Osteoblast (primary cell): ENCODE results near the gene TSPAN5. TPM values are rescaled to one million over a fixed set of nuclear protein-coding genes. Genes with fewer than 3 reads are reported as not detected.

Experiments used
- DNase-seq: peaks from one replicate; pipeline ENCODE4 v3.0.0; 2011; ENCODE audit warnings: low spot score, mixed read lengths; ENCODE audit not compliant: insufficient read length; ENCODE audit errors: missing footprints
- H2AFZ ChIP-seq: 2 replicates; pipeline ENCODE4 v1.6.0; 2011; ENCODE audit warnings: mild to moderate bottlenecking, low read length
- H3K27ac ChIP-seq: 2 replicates; pipeline ENCODE4 v1.5.1; 2011; ENCODE audit warnings: mild to moderate bottlenecking, low read depth, low read length, moderate library complexity
- H3K27me3 ChIP-seq: 2 replicates; pipeline ENCODE4 v1.6.0; 2012; ENCODE audit warnings: mild to moderate bottlenecking, control low read depth, inconsistent platforms, low read length, moderate library complexity; ENCODE audit not compliant: insufficient read depth
- H3K36me3 ChIP-seq: 2 replicates; pipeline ENCODE4 v1.5.1; 2011; ENCODE audit warnings: mild to moderate bottlenecking, low read length, control low read depth, moderate library complexity; ENCODE audit not compliant: insufficient read depth
- H3K4me1 ChIP-seq: 2 replicates; pipeline ENCODE4 v1.5.1; 2011; ENCODE audit warnings: mild to moderate bottlenecking, low read length, control low read depth, moderate library complexity; ENCODE audit not compliant: insufficient read depth
- H3K4me2 ChIP-seq: 2 replicates; pipeline ENCODE4 v1.6.0; 2011; ENCODE audit warnings: mild to moderate bottlenecking, low read length; ENCODE audit not compliant: insufficient read depth
- H3K4me3 ChIP-seq: fragments of 200-600 bp; sonication (generic); 3 replicates; pipeline ENCODE4 v1.5.1; 2012; ENCODE audit warnings: mild to moderate bottlenecking, low read length, inconsistent platforms; ENCODE audit not compliant: insufficient read depth
- H3K79me2 ChIP-seq: 2 replicates; pipeline ENCODE4 v1.6.0; 2012; ENCODE audit warnings: mild to moderate bottlenecking, low read length, control low read depth, inconsistent platforms; ENCODE audit not compliant: insufficient read depth
- H3K9me3 ChIP-seq: 2 replicates; pipeline ENCODE4 v1.5.1; 2011; ENCODE audit warnings: low read depth, low read length, control low read depth
- H4K20me1 ChIP-seq: 2 replicates; pipeline ENCODE4 v1.6.0; 2012; ENCODE audit warnings: mild to moderate bottlenecking, low read length, control low read depth; ENCODE audit not compliant: insufficient read depth
- total RNA-seq: library from RNA; depleted of rRNA; stranded (reverse); fragments of >200 nt; gene quantifications from 2 replicates; pipeline ENCODE4 v1.2.3, GENCODE V29; 2012
- TF ChIP-seq, protein P1 (sequence below): IDR thresholded peaks from 2 replicates; pipeline ENCODE4 v1.5.1; 2011; ENCODE audit warnings: mild to moderate bottlenecking, low read depth, low read length, moderate library complexity; ENCODE audit errors: extremely low read depth

TSPAN5 gene
- total RNA-seq, 1 donor, result 36.9 TPM

- Histone ChIP-seq H3K79me2 (peaks cover 94% of the 10 kb centered on the region), H3K27me3 (no peaks in the 10 kb centered on the region), H3K4me3 (no peak overlapping the region), H3K9me3 (no peaks in the 10 kb centered on the region), H4K20me1 (no peaks in the 10 kb centered on the region), H2AFZ (no peak overlapping the region), H3K4me2 (no peak overlapping the region), H3K27ac (no peak overlapping the region), H3K4me1 (peaks cover 4% of the 10 kb centered on the region), H3K36me3 (no peaks in the 10 kb centered on the region)
- TF ChIP-seq, protein P1, sequence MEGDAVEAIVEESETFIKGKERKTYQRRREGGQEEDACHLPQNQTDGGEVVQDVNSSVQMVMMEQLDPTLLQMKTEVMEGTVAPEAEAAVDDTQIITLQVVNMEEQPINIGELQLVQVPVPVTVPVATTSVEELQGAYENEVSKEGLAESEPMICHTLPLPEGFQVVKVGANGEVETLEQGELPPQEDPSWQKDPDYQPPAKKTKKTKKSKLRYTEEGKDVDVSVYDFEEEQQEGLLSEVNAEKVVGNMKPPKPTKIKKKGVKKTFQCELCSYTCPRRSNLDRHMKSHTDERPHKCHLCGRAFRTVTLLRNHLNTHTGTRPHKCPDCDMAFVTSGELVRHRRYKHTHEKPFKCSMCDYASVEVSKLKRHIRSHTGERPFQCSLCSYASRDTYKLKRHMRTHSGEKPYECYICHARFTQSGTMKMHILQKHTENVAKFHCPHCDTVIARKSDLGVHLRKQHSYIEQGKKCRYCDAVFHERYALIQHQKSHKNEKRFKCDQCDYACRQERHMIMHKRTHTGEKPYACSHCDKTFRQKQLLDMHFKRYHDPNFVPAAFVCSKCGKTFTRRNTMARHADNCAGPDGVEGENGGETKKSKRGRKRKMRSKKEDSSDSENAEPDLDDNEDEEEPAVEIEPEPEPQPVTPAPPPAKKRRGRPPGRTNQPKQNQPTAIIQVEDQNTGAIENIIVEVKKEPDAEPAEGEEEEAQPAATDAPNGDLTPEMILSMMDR, result no peak
- DNase-seq, result no peak
These were observed 77.3 kb downstream of the TSPAN5 start for GRCh38 chr4:98581126-98581525.

DNA sequence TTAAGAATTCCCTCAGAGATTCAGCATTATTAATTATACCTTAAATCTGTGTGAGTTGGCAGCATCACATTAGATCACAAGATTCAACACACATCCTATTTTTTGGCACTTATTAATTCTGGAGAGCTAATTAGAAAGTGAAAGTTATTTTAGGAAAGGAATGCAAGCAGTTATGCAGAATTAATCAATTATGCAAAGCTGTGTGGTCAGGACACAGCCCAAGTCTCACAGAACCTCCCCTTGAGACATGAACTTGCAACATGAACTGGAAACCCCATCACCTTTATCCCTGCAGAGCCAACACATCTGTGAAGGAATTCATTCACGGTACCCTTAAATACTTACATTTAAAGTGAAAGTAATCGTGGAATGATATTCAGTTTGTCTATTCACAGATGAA, 80.5 kb downstream of the TSPAN5 start:
- Histone ChIP-seq H3K79me2 (peaks cover 79% of the 10 kb centered on the region), H4K20me1 (no peaks in the 10 kb centered on the region), H3K9me3 (no peaks in the 10 kb centered on the region), H3K27ac (no peak overlapping the region), H3K27me3 (no peaks in the 10 kb centered on the region), H3K4me2 (peak overlapping the region; percentile 69), H3K4me1 (peaks cover 4% of the 10 kb centered on the region), H3K36me3 (peaks cover 10% of the 10 kb centered on the region), H2AFZ (no peak overlapping the region), H3K4me3 (no peak overlapping the region)
- DNase-seq, result no peak
- TF ChIP-seq, protein P1, result no peak

DNA sequence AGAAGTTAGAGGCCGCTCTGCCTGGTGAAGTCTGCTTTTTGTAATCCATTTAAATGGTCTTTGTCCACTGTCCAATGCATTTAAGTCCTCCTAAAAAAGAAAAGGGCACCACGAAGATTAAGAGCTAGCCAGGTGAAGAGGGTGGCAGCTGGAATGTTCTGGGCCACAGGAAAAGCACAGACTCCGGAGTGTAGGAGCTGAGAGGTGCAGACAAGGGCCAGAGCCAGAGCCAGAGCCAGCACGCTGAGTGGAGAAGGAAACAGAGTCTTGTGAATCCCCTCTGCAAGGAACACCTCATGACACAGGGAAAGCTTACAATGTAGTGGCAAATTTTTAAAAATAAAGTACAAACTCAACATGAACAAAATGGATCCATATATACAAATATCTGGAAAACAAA, 83.6 kb downstream of the TSPAN5 start:
- Histone ChIP-seq H2AFZ (no peak overlapping the region), H3K9me3 (no peaks in the 10 kb centered on the region), H3K36me3 (peaks cover 10% of the 10 kb centered on the region), H3K79me2 (peaks cover 72% of the 10 kb centered on the region), H3K4me3 (no peak overlapping the region), H3K27ac (no peak overlapping the region), H4K20me1 (no peaks in the 10 kb centered on the region), H3K4me2 (no peak overlapping the region), H3K4me1 (peaks cover 16% of the 10 kb centered on the region), H3K27me3 (no peaks in the 10 kb centered on the region)
- TF ChIP-seq, protein P1, result no peak
- no peak for DNase-seq

DNA sequence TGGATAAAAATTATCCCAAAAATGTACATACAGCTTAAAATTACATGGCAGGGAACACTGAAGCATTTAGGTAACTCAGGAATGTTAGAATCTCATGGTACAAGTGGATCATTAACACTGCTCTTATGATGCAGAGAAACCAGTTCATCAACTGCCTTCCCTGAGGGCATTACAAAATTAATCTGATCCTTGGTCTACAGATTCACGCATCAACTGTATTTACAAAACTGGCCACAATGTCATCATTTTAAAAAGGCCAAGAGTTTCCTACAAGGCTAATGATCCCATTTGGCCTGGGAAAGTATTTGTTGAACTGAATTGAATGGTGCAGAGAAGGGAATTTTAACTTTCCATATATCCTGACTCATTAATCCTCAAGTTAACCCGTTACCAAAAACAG, 84.6 kb downstream of the TSPAN5 start:
- Histone ChIP-seq H3K9me3 (no peaks in the 10 kb centered on the region), H3K4me3 (no peak overlapping the region), H3K36me3 (peaks cover 10% of the 10 kb centered on the region), H3K4me1 (peaks cover 21% of the 10 kb centered on the region), H3K27ac (no peak overlapping the region), H3K79me2 (peaks cover 72% of the 10 kb centered on the region), H4K20me1 (no peaks in the 10 kb centered on the region), H3K27me3 (no peaks in the 10 kb centered on the region), H3K4me2 (no peak overlapping the region), H2AFZ (no peak overlapping the region)
- DNase-seq, result no peak
- TF ChIP-seq, protein P1, result no peak
